GM18505 (cell line): ENCODE results near the gene DTL.
A peak's percentile ranks its signal among the peaks of the same experiment; 100 is the strongest.
"Not testable (repeated sequence)": the region's sequence is repeated elsewhere in the genome, so short reads cannot be mapped to it uniquely, and the experiment has no call there.

ENCODE experiments used
- ATAC-seq: cut with Tn5 transposase; IDR thresholded peaks from one replicate; pipeline ENCODE4 v1.9.1; 2021; ENCODE audit not compliant: unreplicated experiment
- POLR2A ChIP-seq: IDR thresholded peaks from 4 replicates; pipeline ENCODE4 v1.6.1; 2011; ENCODE audit warnings: borderline replicate concordance; ENCODE audit not compliant: insufficient read depth, insufficient read length; ENCODE audit errors: extremely low read depth

The DTL gene, protein sequence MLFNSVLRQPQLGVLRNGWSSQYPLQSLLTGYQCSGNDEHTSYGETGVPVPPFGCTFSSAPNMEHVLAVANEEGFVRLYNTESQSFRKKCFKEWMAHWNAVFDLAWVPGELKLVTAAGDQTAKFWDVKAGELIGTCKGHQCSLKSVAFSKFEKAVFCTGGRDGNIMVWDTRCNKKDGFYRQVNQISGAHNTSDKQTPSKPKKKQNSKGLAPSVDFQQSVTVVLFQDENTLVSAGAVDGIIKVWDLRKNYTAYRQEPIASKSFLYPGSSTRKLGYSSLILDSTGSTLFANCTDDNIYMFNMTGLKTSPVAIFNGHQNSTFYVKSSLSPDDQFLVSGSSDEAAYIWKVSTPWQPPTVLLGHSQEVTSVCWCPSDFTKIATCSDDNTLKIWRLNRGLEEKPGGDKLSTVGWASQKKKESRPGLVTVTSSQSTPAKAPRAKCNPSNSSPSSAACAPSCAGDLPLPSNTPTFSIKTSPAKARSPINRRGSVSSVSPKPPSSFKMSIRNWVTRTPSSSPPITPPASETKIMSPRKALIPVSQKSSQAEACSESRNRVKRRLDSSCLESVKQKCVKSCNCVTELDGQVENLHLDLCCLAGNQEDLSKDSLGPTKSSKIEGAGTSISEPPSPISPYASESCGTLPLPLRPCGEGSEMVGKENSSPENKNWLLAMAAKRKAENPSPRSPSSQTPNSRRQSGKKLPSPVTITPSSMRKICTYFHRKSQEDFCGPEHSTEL

DNA sequence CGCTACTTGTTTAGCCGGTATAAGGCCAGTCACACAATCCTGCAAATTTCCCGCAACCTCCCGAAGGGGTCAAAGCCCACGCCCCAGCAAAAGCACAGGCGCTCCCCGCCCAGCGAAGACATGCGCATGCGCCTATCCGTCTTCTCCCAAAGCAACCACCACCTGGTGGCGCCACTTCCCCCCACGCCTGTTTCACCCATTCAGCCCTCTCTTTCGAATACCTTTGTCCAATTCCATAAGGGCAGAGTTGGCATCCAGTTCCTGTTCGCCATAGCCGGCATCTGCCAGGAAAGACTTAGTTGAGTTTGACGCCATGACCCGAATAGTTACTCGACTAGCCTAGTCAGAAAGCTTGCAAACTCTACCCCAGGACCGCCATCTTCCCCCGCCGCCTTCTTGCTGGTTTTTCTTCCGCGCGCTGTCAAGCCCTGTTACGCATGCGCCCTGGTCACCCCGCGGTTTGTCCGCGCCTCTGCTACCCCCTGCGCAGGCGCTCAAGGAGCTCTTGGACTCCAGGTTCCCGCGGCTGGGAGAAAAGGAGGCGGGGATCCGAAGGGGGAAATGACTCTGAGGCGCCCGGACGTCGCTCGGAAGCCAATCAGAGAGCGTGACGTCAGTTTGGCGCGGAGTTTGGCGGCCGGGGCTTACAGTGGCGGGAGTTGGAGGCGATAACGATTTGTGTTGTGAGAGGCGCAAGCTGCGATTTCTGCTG, at the start of gene DTL, which contains the start of gene INTS7:
DTL (plus strand) TSS at position 626 of the 712 bp plus-strand sequence. CDS start 143 bp downstream, outside the sequence.
INTS7 (minus strand) TSS at position 435 of the 712 bp plus-strand sequence; CDS start at position 315, 120 bp downstream.
- TF ChIP-seq POLR2A: peak; percentile 92
- peak; percentile 73 for ATAC-seq

DNA sequence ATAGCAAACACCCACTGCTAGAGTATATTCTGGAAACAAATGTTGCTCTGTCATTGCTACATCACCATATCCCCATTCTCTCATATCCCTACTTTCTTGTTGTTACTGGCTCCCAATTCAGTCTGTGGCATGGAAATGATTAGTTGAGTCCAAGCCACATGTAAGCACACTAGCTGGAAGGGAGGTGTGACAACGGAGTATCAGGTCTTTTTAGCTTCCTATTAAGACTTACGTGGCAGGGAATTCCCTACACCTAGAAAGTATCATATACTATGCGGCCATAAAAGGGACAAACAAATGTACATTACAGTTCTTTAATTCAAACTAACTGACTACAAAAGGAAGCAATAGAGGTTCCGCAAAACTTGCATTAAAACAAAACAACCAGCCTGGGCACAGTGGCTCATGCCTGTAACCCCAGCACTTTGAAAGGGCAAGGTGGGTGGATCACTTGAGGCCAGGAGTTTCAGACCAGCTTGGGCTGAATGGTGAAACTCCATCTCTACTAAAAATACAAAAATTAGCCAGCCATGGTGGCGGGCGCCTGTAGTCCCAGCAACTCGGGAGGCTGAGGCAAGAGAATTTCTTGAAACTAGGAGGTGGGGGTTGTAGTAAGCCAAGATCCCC, 48.8 kb upstream of the DTL start:
- ATAC-seq: no peak
- TF ChIP-seq POLR2A: no peak

DNA sequence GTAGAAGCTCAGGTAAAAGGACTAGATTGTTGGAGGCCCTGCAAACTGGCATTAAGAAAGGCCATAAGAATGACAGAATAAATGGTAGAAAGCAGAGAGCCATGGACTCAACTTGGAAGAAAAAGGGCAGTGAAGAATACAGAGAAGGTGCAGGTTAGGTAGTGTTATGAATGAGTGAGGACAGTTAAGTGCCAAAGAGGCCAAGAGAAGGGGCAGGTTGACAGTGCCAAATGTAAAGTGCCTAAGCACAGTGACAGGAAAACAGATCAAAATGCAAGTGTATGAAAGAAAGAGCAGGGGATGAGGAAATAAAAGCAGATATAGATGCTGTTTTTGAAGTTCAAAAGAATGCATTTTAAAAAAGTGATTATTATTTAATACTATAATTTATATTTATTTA, 43.9 kb upstream of the DTL start:
- TF ChIP-seq POLR2A: no peak
- no peak for ATAC-seq

DNA sequence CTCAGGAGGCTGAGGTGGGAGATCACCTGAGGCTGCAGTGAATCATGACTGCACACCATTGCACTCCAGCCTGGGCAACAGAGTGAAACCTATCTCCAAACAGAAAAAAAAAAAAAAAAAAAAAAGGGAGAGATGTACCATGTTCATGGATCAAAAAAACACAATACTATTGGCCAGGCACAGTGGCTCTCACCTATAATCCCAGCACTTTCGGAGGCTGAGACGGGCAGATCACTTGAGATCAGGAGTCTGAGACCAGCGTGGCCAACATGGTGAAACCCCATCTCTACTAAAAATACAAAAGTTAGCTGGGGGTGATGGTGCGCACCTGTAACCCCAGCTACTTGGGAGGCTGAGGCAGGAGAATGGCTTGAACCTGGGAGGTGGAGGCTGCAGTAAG, 38.1 kb upstream of the DTL start:
- not testable (repeated sequence) for ATAC-seq

DNA sequence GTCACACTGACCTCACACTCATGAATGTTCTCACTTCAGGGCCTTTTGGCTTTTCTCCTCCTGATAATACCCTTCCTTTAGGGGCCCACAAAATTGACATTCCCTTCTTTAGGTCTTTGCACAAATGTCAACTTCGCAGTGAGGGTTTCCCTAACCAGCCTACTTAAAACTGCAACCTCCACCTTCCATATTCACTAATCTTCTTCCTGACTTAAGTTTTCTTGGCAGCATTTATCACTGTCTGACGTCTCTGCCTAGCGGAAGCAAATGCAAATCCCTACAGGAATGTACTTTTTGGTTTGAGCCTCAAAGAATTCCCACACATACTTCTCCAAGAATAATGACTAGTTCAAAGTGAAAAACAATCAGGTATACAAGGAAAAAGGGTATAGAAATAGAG, 33.0 kb upstream of the DTL start:
- no peak for TF ChIP-seq POLR2A
- no peak for ATAC-seq

DNA sequence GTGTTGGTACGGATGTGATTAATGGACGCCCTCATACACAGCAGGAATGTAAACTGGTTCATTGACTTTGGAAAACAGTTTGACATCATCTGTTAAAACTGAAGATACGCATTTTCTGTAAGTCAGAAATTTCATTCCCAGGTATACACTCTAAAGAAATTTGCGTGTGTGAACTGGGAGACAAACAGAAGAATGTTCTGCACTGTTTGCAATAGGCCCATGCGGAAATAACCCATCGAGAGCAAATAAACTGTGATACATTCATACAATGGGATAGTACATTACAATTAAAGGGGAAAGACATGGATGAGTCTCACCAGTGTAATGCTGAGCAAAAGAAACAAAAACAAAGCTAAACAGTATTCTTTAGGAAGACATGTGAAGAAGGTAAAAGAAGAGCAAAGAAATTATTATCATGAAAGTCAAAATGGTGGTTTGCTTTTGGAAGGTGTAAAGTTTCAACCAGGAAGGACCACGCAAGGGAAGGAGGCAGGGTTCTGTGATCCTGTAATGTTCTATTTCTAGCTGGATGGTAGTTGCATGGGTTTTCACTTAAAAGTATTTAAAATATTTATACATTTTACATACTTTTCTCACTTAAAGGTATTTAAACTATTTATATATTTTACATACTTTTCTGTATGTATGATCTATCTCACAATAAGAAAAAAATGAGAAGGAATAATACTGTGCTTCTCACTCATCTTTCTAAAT, 30.5 kb upstream of the DTL start:
- no peak for ATAC-seq
- no peak for TF ChIP-seq POLR2A

DNA sequence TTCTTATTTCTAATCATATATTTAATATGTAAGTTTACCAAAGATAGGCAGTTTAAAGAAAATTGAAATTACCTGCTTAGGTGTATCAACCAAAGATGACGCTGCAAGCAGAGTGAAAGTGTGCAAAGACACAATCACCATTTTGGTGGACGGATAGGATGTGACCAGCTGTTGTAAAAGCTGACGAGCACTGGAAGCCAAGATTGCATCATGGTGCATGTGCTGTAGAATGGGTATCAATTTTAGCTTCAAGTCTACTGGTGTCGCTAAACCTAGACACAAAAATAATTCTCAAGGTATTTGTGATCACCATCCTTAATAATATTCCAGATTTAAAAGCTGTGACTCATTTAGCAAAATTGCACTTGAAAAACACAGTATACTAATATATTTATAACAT, 28.4 kb upstream of the DTL start:
- no peak for TF ChIP-seq POLR2A
- ATAC-seq: no peak

DNA sequence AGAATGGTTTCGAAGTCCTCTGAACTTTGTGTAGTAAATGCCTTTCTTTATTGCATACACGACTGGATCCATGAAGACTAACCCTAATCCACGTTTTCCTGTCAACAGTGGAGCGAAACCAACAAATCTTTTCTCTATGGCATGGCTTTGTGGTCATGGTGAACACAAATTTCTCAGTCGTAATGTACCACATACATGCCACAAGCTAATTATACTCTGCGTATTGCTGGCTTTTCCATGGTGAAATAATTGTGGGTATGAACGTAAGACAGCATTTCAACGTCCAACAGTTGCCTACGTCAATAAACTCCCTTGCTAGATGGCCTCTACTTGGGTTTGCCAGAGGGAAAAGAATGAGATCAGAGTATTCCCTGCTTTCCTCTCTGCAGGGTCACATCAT, 27.7 kb upstream of the DTL start:
- ATAC-seq: no peak
- TF ChIP-seq POLR2A: no peak

DNA sequence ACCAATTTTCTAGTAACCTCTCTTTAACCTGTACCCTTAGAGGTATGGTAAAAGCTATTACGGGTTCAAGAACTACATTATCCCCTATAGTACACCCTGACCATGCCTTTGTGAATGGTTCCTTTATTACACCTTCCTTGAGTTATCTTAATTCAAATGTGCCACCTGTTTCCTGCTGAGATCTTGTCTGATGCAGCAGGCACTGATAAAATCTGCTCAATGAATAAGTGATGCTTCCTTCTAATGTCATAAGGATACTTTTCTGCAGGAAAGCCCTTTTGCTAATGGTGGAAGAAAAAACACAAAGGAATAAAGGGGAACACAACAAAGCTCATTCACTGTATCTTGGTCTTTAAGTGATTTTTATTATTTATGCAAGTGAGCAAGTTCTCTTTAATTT, 26.0 kb upstream of the DTL start:
- no peak for TF ChIP-seq POLR2A
- no peak for ATAC-seq

DNA sequence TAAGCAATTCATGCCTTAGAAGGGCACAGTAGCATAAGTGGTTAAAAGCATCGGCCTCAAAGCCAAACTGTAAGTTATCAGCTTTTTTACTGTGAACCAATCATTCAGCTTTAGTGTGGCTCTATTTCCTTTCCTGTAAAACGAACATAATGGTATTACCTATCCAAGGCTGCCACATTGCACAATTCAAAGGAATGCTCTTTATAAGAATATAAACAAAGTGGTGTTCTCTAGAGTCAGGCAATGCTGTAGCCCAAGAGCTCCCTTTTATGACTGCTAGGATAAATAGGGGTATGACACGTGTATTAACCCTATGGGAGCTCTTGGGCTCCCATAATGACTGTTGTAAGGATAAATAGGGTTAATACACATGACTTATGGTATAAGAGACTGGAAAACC, 25.5 kb upstream of the DTL start:
- no peak for TF ChIP-seq POLR2A
- ATAC-seq: no peak

DNA sequence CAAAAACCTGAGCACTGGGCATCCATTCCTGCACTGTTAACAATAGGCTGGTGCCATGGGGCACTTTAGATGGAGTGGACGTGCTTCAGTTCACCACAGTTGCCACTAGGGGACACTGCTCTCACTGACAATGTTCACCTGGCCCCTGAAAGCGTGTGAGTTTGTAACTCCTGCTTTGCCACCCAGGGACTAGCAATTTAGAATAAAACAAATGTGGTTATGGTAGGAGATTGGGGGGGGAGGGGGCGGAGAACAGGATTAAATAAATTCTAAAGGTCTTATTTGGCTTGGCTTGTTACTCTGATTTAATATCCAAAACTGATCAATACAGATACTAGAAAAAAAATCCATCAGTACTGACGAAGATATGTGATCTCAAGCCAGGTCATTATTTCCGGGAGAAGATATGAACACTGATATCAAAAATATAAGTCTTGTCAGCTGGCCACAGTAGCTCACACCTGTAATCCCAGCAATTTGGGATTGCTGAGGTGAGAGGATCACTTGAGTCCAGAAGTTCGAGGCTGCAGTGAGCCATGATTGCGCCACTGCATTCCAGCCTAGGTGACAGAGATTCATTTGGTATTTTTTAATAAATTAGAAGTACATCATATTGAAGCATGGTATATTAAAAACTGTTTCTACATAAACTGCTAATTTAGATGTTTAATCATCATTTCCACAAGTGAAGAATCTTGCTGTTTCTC, 23.4 kb upstream of the DTL start:
- TF ChIP-seq POLR2A: no peak
- peak; percentile 82 for ATAC-seq

DNA sequence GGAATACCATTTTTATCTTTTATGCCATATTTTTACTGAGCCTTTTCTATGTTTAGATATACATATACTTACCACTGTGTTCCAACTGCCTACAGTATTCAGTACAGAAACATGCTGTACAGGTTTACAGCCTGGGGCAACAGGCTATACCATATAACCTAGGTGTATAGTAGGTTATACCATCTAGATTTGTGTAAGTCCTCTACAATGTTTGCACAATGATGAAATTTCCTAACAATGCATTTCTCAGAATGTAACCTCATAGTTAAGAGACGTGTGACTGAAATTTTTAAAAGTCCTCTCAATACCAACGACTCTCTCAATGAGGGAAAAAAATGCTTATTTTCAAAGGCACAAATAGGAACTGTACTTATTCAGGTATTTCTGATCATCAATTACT, 21.9 kb upstream of the DTL start:
- TF ChIP-seq POLR2A: no peak
- no peak for ATAC-seq
